Measurements from ENCODE around the gene PTPRG.
A peak's percentile ranks its signal among the peaks of the same experiment; 100 is the strongest.

The PTPRG gene

DNA sequence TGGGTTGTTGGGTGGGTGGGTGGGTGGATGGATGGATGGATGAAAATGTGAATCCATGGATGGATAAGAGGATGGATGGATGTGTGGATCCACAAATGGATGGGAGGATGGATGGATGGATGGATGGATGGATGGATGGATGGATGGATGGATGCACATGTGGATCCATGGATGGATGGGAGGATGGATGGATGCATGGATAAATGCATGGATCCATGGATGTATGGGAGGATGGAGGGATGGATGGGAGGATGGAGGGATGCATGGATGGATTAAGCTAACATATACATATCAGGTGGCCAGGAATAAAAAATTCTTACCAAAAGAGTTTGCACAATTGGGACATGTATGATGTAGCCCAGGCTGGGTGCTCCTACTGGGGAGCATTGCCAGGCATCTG lies 616.7 kb downstream of the PTPRG start:
- DNase-seq: no peak

DNA sequence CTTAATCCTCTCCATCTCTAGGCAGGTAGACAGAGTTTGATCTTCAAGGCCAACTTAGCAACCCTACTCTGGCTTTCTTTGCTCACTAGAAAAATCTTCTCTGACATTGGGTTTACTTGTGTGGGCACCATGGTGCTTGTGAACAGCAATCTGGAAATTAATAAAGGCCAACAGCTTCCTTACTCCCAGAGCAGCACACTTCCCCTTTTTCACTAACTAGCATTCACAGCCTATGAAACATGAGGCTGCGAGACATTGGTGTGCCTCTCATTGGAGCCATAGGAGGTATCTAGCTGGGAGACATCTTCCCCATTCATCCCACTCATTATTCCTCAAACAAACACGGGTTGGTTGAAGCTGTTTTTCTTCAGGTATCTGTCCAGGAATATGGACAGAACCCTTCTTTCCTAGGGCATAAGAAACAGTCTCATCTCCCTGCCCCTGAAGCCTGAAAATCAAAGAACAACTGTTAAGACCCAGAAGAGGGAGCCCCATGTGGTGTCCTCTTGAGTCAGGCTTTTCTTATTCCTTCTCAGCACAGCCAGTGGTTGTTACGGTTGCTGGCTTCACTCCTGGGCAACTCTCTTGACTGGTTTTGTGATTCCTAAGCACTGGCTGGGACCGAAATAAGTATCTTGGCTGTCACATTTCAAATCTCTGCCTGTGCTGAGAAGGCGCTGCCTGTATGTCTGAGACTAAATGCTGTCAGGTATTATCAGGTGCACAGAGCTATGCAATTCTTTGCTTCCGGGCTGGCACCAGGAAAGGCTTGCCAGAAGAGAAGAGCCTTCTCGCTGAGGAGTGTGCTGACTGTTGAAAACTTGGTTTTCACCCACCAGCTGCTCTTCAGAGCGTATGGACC lies 617.6 kb downstream of the PTPRG start:
- DNase-seq: no peak

DNA sequence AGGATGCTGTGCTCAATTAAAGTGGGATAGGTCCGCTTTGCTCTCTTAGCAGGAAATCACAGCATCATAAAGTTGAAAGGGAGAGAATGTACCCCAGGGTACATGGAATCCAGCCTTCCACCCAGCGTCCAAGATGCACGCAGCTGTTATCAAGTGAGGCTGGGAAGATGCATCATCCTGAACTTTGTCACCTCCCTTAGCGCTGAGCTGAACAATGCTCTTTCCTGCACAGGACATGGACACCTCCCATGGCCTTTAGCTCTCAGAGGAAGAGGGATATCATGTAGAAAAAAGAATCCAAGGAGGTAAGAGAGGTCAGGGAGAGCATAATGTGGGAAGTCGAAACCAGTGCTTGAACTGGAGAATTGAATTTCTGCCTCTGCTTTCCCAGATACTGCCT lies 619.1 kb downstream of the PTPRG start:
- no peak for DNase-seq

DNA sequence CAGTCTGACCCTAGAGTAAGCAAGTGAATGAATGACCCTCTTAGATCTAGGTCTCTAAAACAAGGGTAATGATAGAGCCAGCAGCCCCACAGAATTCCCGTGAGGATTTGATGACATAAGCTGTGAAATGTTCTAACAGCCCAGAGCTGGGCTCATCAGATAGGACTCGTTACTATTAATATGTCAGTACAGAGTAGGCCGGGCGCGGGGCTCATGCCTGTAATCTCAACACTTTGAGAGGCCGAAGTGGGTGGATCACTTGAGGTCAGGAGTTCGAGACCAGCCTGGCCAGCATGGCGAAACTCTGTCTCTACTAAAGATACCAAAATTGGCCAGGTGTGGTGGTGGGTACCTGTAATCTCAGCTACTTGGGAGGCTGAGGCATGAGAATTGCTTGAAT lies 621.7 kb downstream of the PTPRG start:
- no peak for DNase-seq

DNA sequence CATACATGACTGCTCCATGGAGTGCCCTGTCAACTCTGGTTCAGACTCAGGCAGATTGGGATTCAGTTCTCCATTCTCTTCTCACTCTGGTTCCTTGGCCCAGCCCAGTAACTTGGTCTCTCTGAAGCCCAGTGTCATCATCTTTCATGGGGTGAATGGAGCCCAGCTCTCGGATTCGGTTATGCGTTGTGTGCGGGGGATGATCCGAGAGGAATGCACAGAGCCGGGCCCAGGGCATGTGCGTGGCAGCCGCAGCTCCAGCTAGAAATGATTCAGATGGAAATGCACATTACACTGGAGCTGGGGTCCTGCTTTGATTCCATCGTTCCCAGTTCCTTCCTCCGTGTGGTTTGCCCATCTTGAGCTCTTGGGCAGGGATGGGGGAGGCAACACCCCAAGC lies 622.6 kb downstream of the PTPRG start:
- no peak for DNase-seq

DNA sequence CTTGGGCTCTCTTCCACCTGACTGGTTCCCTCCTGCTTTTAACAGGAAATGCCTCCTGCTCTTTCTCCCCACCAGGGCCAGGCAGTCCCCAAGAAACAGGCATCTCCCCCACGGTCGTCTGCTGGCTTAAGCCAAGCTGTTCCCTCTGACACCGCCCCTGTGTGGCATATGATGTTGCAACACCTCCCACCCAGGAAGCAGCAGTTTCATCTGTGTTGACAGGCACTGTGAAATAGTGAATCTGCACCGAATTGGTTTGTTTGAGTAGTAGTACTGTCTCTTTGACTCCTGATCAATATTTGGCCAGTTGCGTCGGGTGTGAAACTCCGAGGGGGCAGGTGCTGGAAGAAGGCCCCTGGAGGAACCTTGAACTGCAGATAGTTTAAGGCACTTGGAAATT lies 623.2 kb downstream of the PTPRG start:
- no peak for DNase-seq

DNA sequence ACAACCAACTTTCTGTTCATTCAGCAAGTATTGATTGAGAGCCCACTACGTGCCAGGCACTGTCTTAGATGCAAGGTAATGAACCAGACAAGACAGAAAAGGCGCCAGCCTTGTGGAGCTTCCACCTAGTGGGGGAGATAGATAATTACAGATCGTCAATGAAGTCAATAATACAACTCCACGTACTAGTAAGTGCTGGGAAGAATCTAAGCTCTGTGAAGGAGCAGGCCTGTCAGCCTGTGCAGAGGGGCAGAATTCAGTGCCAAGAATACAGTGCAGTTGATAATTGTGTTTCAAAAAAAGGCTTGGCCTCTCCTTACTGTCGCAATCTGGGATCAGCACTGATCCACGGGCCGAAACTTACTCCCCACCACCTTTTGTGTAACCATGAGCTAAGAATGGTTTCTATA lies 625.7 kb downstream of the PTPRG start:
- DNase-seq: no peak

DNA sequence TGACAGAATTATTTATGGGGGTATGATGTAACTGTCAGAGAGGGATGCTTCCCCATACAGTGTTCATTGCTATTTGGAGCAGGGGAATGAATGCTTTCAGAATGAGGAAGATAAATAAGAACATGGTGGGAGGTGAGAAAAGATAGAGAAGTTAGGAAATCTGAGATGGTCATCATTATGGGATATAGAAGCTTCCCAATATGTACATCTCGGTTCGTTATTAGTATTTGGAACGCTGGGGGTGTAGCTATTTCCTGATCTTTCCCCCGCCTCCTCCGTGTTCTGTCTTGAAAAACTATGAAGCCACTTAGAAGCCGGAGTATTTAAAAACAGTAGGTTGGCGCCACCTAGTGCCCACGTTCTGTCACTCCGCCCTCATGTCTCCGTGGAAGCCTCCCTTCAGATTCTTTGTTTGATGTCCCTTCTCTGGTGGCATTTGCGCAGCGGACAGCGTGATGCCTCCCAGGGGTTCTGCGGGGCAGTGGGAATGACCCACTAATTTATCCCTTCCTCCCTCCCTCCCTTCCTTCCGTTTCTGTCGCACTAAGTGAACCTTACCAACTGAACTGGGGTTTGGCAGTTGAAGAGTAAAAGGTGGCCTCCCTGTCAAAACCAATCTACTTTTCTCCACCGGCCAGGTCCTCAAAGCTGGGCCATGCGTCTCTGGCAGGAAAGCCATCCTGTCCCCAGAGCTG lies 627.5 kb downstream of the PTPRG start:
- peak; percentile 63 to 72 for DNase-seq

DNA sequence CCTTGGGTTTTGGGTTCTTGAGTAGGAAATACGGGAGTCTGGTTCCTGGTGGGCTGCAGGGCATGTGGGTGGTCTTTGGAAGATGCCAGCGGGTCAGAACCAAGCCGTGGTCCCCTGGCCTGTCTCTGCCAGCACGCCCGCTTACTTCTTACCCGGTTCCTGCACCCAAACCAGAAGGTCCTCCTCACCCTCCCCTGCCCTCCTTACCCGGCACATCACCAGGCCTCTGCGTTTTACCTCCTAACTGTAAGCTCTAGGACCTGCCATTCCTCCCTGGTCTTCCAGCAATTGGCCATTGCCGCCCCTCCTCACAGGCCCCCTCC lies 628.0 kb downstream of the PTPRG start:
- DNase-seq: no peak

DNA sequence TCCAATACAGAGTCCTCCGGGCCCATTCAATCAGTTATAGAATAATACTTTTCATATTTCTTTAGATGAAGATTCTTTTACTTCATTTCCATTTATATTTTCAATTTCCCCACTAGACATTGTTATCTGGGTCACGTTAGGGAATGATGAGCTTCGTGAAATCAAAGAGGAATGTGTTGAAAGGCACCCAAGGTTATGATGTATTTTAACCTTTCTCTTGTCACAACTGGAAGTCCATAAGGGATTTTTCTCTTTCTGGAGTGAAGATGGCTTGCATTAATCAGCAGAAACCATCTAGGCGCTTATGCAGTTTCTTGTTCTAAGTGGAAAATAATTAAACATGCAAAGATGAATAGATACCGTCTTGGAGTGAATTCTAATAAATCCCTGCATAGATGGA lies 631.5 kb downstream of the PTPRG start:
- no peak for DNase-seq

DNA sequence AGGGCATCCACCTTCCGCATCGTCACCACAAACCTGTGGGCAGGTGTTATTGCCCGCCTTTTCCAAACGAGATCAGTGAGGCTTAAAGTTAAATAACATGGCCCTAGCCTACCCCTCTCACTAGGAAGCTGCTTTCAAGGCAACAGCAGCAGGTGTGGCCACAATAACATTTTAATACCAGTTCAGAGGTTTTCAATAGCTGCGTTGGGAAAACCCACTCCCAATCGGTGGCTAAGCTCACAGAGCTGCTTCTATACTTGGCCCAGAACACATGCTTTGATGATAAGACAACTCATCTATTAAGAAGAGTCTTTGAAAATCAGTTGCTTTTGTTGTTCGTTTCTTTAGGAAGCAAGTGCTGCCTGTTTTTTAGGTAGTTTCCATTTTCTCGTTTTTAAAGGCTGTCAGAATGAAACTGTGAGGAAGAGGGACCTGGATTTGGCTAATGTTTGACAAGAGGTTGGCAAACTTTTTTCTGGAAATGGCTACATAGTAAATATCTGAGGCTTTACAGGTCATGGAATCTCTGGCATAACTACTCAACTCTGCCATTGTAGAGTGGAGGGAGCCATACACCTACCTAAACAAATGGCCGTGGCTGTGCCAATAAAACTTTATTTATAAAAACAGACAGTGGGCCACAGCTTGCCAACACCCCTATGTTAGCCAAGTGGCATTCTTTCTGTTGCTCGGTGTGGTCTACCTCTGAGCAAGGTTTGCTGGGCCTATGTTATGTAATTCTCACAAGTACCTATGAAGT lies 632.4 kb downstream of the PTPRG start:
- no peak for DNase-seq

DNA sequence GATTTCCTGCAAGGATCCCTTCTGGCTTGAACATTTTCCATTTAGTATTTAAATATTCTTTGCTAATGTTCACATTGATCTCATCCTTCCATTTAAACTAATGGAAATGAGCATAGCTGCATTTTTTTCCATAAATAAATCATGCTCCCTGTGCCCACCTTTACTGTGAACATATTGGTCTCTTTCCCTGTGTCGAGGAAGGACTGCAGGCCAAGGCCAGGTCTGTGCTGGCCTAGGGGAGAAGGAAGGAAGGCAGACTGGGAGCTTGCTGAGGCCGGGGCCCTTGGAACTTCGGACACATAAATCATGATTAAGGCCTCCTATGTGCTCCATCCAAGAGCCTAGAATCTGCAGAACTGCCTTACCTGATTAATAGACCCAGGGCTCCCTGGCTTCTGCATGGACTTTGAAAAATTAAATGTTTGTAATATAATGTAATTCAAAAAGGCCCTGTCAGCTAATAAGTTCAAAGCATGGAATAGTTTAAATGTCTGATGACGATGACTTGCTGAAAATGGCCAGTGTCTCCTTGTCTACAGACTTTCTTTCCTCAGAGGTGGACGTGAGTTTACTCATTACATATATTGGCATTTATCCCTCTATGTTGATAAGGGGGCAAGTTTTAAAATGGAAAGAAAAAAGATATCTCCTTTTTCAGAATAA lies 636.1 kb downstream of the PTPRG start:
- no peak for DNase-seq

DNA sequence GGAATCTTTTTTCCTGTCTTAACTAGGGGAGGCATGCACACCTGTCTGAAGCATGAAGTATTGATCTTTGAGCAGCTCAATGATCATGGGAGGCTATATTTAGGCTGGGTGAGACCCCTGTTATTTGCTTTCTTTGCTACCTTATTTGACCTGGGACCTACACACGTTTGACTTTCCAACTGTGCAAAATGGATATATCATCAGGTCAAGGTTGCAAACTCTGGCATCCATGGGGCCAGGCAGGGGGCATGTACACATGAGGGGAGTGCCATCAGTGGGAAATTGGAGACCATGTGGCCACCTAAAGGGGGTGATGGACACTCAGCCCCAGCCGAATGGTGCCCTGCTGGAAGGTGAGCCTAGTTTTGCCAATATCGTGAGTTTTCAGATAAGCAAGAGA lies 637.8 kb downstream of the PTPRG start:
- DNase-seq: no peak

DNA sequence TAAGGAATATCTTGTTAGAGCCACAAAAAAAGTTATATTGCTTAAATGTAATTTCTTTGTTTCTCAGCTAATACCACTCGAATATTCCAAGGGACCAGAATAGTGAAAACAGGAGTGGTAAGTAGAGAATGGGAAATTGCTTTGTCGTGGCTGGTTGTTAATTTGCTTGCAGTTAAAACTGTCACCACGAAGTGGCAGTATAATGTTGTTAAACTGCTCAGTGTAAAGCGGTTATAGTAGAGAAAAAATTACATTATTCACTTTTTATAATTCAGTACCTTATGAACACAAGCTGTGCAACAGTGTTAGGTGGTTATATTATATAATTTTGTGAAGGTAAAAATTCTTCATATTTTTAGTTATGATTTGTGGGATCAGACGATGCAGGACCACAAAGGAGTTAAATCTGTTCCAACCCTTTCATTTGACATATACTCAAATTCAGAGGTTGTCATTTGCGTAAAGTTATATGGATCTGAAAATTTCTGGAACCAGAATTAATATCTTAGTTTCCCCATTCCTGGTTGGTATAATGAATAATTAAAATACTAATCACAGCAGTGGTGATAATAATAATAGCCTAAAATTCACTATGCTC lies 640.2 kb downstream of the PTPRG start:
- no peak for DNase-seq

DNA sequence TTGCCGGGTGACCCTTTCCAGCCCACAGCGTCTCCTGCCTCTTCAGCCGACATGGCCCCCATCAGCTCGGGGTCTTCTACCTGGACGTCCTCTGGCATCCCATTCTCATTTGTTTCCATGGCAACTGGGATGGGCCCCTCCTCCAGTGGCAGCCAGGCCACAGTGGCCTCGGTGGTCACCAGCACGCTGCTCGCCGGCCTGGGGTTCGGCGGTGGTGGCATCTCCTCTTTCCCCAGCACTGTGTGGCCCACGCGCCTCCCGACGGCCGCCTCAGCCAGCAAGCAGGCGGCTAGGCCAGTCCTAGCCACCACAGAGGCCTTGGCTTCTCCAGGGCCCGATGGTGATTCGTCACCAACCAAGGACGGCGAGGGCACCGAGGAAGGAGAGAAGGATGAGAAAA lies 641.8 kb downstream of the PTPRG start:
- no peak for DNase-seq

DNA sequence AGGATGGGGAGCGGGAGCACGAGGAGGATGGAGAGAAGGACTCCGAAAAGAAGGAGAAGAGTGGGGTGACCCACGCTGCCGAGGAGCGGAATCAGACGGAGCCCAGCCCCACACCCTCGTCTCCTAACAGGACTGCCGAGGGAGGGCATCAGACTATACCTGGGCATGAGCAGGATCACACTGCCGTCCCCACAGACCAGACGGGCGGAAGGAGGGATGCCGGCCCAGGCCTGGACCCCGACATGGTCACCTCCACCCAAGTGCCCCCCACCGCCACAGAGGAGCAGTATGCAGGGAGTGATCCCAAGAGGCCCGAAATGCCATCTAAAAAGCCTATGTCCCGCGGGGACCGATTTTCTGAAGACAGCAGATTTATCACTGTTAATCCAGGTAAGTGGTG lies 642.2 kb downstream of the PTPRG start:
- DNase-seq: no peak

DNA sequence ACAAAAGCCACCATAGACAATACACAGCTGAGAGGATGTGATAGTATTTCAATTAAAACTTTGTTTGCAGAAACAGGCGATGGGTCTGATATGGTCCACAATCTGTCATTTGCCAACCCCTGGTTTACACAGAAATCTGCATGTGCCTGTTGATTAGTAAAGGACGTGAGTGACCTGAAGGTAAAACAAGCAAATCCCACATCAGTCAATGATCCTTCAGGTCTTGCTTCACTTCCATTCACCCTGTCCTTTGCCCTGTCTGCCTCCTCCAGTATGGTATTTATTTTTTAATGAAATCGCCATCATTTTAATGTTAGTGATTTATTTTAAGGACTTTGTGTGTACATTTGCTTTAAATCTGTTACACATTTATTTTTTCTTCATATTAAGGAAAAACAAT lies 645.8 kb downstream of the PTPRG start:
- no peak for DNase-seq

DNA sequence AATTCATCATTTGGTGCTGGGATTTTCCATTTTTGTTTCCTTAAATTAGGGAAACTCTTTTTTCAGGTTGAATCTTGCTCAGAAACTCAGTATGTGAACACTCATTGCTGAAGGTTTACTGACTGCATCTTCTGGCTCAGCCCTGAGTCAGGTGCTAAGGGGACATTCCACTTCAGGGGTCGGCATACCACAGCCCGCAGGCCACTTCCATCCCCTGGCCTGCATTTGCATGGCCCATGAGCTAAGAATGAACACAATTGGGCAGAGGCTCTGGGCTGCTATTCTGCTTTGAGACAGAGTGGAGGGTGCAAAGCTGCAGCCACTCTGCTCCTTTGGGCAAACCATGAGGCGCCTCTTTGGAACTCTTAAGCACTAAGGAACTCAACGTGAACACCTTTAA lies 647.0 kb downstream of the PTPRG start:
- DNase-seq: no peak

DNA sequence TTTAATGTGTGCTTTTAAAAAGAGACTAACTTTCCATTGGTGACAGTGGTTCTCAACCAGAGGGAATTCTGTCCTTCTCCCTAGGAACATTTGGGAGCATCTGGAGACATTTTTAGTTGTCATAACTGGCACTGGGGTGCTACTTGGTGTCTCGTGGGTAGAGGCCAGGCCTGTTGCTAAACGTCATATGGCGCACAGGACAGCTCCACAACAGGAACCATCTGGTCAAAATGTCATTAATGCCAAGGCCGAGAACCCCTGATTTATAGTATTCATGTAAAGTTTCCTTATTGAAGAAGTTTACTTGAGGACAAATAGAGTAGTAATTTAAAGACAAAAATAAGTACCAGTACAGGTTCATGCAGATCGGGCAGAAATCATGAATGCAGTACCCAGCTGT lies 647.7 kb downstream of the PTPRG start:
- no peak for DNase-seq

DNA sequence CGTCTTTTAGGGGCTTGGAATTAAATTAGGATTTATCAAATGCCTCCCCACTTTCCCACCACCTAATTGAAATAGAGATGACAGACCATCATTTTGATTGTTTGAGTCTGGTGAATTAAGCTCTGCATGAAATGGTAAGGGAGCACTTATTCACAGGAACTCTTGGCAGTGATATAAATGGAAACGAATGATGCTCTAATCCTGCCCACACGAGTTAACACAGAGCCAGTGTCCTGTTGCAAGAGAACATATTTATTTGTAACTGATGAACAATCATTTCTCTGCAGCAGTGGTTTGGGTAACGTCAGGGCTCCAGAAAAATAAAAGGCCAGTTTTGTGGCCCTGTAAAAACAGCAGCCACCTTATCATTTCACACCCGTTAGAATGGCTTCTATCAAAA lies 648.6 kb downstream of the PTPRG start:
- no peak for DNase-seq

DNA sequence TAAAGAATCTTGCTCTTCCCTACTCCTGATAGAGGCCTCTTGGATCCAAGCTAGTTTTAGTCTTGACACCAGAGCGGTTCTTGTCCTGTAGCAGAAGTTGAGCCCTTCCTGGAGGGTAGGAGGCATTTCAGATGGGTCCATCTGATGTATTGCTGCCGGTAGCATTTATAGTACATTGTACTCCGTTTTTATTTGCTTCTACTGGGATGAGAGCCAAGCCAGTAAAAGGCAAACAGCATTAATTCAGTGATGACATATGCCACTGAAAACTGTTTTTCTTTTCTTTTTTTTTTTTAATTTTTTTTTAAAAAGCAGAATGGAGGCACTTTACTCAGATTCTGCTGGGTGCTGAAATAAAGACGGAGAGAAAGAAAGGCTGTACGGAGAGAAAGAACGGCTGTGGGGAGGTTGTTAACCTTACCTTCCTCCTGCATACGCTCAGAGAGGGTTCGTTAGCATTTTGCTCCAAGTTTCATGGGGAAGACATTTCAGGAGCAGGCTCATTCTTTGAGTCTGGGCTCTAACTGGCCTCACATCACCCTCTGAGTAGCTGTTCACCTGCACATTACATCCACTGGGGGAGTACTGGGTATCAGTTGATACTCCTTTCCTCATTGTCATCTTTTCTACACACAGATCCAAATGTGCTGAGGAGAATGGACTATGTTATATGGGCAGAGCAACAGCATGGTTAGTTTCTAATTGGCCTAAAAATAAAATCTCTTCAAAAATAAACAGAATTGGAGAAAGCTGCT lies 650.5 kb downstream of the PTPRG start:
- DNase-seq: no peak

DNA sequence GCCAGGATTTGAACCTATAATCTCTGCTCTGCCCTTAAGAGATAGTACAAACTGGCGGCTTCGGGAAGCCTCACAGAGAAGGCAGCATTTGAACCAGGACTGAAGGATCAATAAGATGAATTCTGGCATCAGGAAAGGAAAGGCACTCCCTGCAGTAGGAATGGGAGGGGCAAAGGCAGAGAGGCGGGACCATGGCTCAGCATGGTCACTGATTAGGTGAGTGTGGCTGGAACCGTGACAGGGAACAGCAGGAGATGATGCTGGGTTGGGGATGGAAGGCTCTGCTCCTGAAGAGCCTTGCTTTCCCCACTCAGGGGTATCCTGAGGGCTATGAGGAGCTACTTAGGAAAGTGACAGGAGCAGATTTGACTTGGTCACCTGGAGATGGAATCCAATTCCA lies 653.5 kb downstream of the PTPRG start:
- DNase-seq: no peak

Data from activated CD4-positive, alpha-beta T cell treated with anti-CD3 and anti-CD28 coated beads, Interleukin-2, amount 50 U/mL, for 48 hours (primary cell).